Brain microvascular endothelial cell (primary cell): ENCODE measurements around the gene NEDD9.

ENCODE experiments used
- DNase-seq: peaks from one replicate; pipeline ENCODE4 v3.0.0-alpha.2; 2020
- H3K27ac ChIP-seq: fragments of 250-450 bp; sonication (Bioruptor Pico); 2 replicates; pipeline ENCODE4 v1.5.1; 2020; ENCODE audit warnings: mild to moderate bottlenecking, moderate library complexity
- H3K27me3 ChIP-seq: fragments of 250-450 bp; sonication (Bioruptor Pico); replicated peaks from 2 replicates; pipeline ENCODE4 v1.5.1; 2020; ENCODE audit warnings: mild to moderate bottlenecking
- H3K36me3 ChIP-seq: fragments of 250-450 bp; sonication (Bioruptor Pico); replicated peaks from 2 replicates; pipeline ENCODE4 v1.5.1; 2020; ENCODE audit warnings: mild to moderate bottlenecking
- H3K4me3 ChIP-seq: 2 replicates; pipeline ENCODE4 v1.5.1; 2011; ENCODE audit warnings: low read depth, mild to moderate bottlenecking, control low read depth, low read length, moderate library complexity
- CTCF ChIP-seq: IDR thresholded peaks from 2 replicates; pipeline ENCODE4 v1.5.1; 2011; ENCODE audit warnings: low read depth, mild to moderate bottlenecking, moderate library complexity, low read length, control low read depth, inconsistent platforms; ENCODE audit errors: missing control alignments
- in situ Hi-C: cut with HindIII; loops from 2 replicates; pipeline ENCODE4 v1.10.0; 2017; ENCODE audit warnings: low sequenced_read_pairs, low pct_ligation_motif_present

Gene NEDD9

GRCh38 chr6:11231108-11231463, 1.4 kb downstream of the NEDD9 start:
- peak overlapping the region; percentile 96 for H3K4me3 ChIP-seq
- peak overlapping the region; percentile 86 for H3K27ac ChIP-seq

DNA sequence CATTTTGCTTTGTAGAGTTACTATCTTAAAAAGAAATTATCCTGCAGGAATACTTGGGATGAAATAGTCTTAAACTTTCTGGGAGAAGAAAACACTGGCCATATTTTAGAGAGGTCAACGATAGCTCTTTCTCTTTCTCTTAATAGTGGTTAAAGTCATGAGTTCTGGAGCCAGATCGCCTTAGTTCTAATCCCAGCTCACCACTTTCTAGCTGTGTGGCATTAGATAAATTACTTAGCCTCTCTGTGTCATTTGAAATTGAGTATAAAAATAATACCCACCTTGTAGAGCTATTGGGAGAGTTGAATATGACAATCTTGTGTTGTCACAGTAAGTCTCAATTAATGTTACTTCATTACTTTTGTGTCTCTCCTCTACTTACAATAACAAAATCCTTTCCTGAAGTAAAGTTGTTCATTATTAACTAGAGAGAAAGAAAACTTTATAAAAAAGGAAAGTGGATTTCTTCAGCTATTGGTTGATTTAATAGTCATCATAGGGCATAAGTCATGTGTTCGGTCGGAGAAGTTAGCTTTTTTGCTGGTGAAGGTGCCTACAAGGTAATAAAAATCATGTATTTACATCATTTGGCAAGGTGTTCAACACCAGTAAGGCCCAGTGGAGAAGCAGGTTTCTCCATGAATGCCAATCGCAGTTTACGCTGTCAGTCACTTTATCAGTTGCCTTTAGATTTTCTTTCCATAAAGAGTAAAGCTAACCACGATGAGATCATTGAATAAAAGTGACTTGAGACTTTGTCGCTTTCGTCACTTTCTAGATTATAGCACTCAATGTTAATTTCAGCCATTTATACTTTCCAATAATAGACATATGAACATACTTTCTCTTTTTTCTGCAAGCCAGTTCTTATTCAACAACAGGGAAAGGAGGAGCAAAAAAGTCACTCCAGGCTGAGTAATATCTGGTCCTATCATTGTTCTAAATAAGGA, 2.0 kb downstream of the NEDD9 start:
- Histone ChIP-seq H3K27me3 (no peaks in the 10 kb centered on the region), H3K27ac (peak overlapping the region; percentile 86), H3K4me3 (peak overlapping the region; percentile 96), H3K36me3 (no peaks in the 10 kb centered on the region)
- no peak for DNase-seq
- TF ChIP-seq CTCF, result no peak
- in situ Hi-C loops, result no loop called here

More at GRCh38 chr6:11231108-11231463, 1.4 kb downstream of the NEDD9 start:
- no peak for DNase-seq
- Histone ChIP-seq H3K36me3 (no peaks in the 10 kb centered on the region), H3K27me3 (no peaks in the 10 kb centered on the region)
- in situ Hi-C loops, result no loop called here
- TF ChIP-seq CTCF, result no peak

GRCh38 chr6:11229655-11230046, 2.8 kb downstream of the NEDD9 start:
- H3K36me3 ChIP-seq, result no peaks in the 10 kb centered on the region
- in situ Hi-C loops, result no loop called here
- H3K27ac ChIP-seq, result no peak overlapping the region
- no peaks in the 10 kb centered on the region for H3K27me3 ChIP-seq
- peak overlapping the region; percentile 96 for H3K4me3 ChIP-seq
- no peak for DNase-seq
- TF ChIP-seq CTCF, result no peak

DNA sequence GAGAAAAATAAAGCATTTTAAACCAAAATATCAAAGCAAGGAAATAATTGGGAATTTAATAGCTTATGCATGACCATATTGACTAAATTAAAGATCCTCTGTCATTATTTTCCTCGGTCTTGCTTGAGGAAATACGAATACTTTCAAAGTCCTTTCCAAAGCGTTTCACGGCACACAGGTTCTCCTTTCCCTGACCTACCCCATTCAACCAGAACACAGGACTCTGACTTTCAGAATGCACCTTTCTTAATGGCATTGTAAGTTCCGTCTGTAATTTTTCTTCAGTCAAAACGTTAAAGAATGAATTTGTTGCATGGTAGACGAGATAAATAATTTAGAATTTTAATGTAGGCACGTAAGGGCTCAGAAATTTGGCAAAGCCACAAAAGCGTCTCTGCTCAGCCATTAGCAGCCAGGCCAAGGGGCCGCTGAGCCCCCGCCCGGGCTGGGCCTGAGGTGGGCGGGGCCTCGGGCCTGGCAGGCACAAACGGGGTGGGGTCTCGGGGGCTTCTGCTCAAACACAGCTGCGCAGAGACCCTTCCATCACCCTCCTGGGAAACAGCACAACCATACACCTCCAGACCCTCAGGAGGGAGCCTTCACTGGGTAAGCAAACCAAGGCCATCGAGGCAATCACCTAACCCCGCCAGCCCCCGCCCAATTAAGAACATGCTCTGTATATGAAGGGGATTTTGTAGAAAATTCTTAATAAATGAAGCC, 3.4 kb downstream of the NEDD9 start:
- Histone ChIP-seq H3K4me3 (peak overlapping the region; percentile 96), H3K27me3 (no peaks in the 10 kb centered on the region), H3K36me3 (peaks cover 2% of the 10 kb centered on the region), H3K27ac (no peak overlapping the region)
- no peak for TF ChIP-seq CTCF
- in situ Hi-C loops, result no loop called here
- no peak for DNase-seq

GRCh38 chr6:11227698-11228097, 4.8 kb downstream of the NEDD9 start:
- in situ Hi-C loops, result no loop called here
- H3K36me3 ChIP-seq, result peaks cover 6% of the 10 kb centered on the region
- no peak overlapping the region for H3K4me3 ChIP-seq
- no peaks in the 10 kb centered on the region for H3K27me3 ChIP-seq
- no peak for TF ChIP-seq CTCF
- H3K27ac ChIP-seq, result no peak overlapping the region
- DNase-seq, result no peak
